Measurements from ENCODE around the gene SYCP3. TPM values are rescaled to one million over a fixed set of nuclear protein-coding genes. Genes with fewer than 3 reads are reported as not detected.

The SYCP3 gene
- total and polyA plus RNA-seq, 2 of the 13 experiments (the other 11 are each of a cell fraction or from before 2014, with no cell fraction given): not detected

DNA sequence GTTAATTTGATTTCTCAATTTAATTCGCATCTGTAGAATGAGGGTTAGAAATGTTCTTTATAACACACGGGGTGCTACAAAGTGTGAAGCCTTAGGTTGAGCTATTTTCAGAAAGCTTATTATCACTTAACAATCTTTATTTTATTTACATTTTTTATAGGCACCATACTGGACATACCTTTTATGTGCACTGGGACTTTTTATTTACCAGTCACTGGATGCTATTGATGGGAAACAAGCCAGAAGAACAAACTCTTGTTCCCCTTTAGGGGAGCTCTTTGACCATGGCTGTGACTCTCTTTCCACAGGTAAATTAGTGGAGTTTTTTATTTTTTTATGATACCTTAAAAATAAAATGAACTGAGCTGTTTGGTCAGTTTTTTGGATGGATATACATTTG lies 25.3 kb downstream of the SYCP3 start (continued):
- TF ChIP-seq, protein P1, sequence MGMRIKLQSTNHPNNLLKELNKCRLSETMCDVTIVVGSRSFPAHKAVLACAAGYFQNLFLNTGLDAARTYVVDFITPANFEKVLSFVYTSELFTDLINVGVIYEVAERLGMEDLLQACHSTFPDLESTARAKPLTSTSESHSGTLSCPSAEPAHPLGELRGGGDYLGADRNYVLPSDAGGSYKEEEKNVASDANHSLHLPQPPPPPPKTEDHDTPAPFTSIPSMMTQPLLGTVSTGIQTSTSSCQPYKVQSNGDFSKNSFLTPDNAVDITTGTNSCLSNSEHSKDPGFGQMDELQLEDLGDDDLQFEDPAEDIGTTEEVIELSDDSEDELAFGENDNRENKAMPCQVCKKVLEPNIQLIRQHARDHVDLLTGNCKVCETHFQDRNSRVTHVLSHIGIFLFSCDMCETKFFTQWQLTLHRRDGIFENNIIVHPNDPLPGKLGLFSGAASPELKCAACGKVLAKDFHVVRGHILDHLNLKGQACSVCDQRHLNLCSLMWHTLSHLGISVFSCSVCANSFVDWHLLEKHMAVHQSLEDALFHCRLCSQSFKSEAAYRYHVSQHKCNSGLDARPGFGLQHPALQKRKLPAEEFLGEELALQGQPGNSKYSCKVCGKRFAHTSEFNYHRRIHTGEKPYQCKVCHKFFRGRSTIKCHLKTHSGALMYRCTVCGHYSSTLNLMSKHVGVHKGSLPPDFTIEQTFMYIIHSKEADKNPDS (CRISPR knock-in tag; IDR thresholded peaks at IDR 0.05): no peak
- TF ChIP-seq DMAP1 (CRISPR knock-in tag; IDR thresholded peaks at IDR 0.05): no peak
- no peak for TF ChIP-seq RNF2 (conservative IDR thresholded peaks at IDR 0.05; ENCODE audit: low read depth)
- no peak for TF ChIP-seq ZNF263 (CRISPR knock-in tag; IDR thresholded peaks at IDR 0.05)

- peaks cover 10% of the 10 kb centered on the region for H4K20me1 ChIP-seq (ENCODE audit: insufficient read depth, low read length)
- peaks cover 3 to 26% of the 10 kb centered on the region in 2 experiments for H3K36me3 ChIP-seq (replicated peaks in 1 of 2; ENCODE audit: control insufficient read depth in 1 of 2, insufficient read depth in 2 of 2, low read length in 2 of 2)
- intact Hi-C loops (cut with micrococcal nuclease; ENCODE audit: unreplicated experiment): loop anchor here (2.0 to 5.0 kb wide), 4 partner anchors 14 to 142 kb away; no protein-coding TSS in a partner anchor
- in situ Hi-C loops (cut with HindIII; ENCODE audit: extremely low pct_ligation_motif_present, low pct_unique_long_range_greater_than_20kb): no loop called here
- H3K79me2 ChIP-seq (ENCODE audit: insufficient read depth, low read length): peaks cover 99% of the 10 kb centered on the region
- peaks cover 62% of the 10 kb centered on the region for H3K4me1 ChIP-seq (ENCODE audit: insufficient read depth, low read length)
- peak overlapping the region; percentile 70 for H3K27ac ChIP-seq (ENCODE audit: extremely low read length, insufficient read depth, low read length)
- H3K27me3 ChIP-seq (ENCODE audit: control insufficient read depth in 1 of 2, insufficient read depth in 2 of 2, low read length in 2 of 2): no peaks in the 10 kb centered on the region; a peak in 1 of 5 replicates
- 2% methylated on average over 5 of the region's 5 CpGs for WGBS (ENCODE audit: low lambda C conversion rate)
- H3K4me2 ChIP-seq (ENCODE audit: low read depth, low read length): peak overlapping the region; percentile 86
- POLR2A ChIA-PET: interaction anchor here (0.8 to 2.1 kb wide), 4 partner anchors 15 to 114 kb away, joined by 3 to 20 read pairs (median 3); partner anchors contain the start of gene CHPT1
- CTCF ChIA-PET (ENCODE audit: low intra/inter-chr PET ratio, low total read pairs): no interaction called here
- H3K9me3 ChIP-seq (ENCODE audit: low read length): no peaks in the 10 kb centered on the region
- H3K4me3 ChIP-seq (replicated peaks in 1 of 3; ENCODE audit: insufficient read depth in 1 of 3, low read depth in 2 of 3, low read length in 3 of 3): peak overlapping the region; percentile 25 to 51 (median 35)
- FAIRE-seq (peak; percentile 92), ATAC-seq (peak; percentile 97), DNase-seq (ENCODE audit: low spot score) (peak; percentile 85)
- no peak overlapping the region for H2AFZ ChIP-seq (ENCODE audit: low read length)
- peak overlapping the region; percentile 48 for H3K9ac ChIP-seq (ENCODE audit: insufficient read depth, low read depth, low read length)
- no TSS peak for BruUV-seq (replicated peaks)
- no peak for TF ChIP-seq NFIB (CRISPR knock-in tag; IDR thresholded peaks at IDR 0.05; ENCODE audit: borderline replicate concordance)
- TF ChIP-seq ZNF230 (CRISPR knock-in tag; IDR thresholded peaks at IDR 0.05): no peak
- TF ChIP-seq MAZ (IDR thresholded peaks at IDR 0.05; ENCODE audit: borderline replicate concordance, low read depth, low read length): no peak
- TF ChIP-seq MAZ (CRISPR knock-in tag; IDR thresholded peaks at IDR 0.05; ENCODE audit: low read depth): no peak
- TF ChIP-seq HOXD1 (CRISPR knock-in tag; IDR thresholded peaks at IDR 0.05): no peak
- TF ChIP-seq, protein P2, sequence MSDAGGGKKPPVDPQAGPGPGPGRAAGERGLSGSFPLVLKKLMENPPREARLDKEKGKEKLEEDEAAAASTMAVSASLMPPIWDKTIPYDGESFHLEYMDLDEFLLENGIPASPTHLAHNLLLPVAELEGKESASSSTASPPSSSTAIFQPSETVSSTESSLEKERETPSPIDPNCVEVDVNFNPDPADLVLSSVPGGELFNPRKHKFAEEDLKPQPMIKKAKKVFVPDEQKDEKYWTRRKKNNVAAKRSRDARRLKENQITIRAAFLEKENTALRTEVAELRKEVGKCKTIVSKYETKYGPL (CRISPR knock-in tag; IDR thresholded peaks at IDR 0.05): no peak
- TF ChIP-seq NFYB (CRISPR knock-in tag; IDR thresholded peaks at IDR 0.05): no peak
- TF ChIP-seq CBFB (CRISPR knock-in tag; IDR thresholded peaks at IDR 0.05): no peak
- TF ChIP-seq ZFP41 (CRISPR knock-in tag; IDR thresholded peaks at IDR 0.05; ENCODE audit: borderline replicate concordance): no peak
- TF ChIP-seq ZNF598 (CRISPR knock-in tag; IDR thresholded peaks at IDR 0.05; ENCODE audit: borderline replicate concordance): no peak
- TF ChIP-seq TMF1 (CRISPR knock-in tag; IDR thresholded peaks at IDR 0.05; ENCODE audit: low read depth): no peak
- TF ChIP-seq SSRP1 (CRISPR knock-in tag; IDR thresholded peaks at IDR 0.05): no peak
- TF ChIP-seq RBAK (CRISPR knock-in tag; IDR thresholded peaks at IDR 0.05): no peak
- no peak for TF ChIP-seq AHR (CRISPR knock-in tag; IDR thresholded peaks at IDR 0.05)
- TF ChIP-seq NFE2L1 (CRISPR knock-in tag; IDR thresholded peaks at IDR 0.05; ENCODE audit: borderline replicate concordance): no peak
- TF ChIP-seq ARNT2 (CRISPR knock-in tag; IDR thresholded peaks at IDR 0.05; ENCODE audit: low read depth): no peak
- TF ChIP-seq SNAPC5 (CRISPR knock-in tag; IDR thresholded peaks at IDR 0.05; ENCODE audit: borderline replicate concordance): no peak
- no peak for TF ChIP-seq ZNF33A (CRISPR knock-in tag; IDR thresholded peaks at IDR 0.05; ENCODE audit: borderline replicate concordance)
Measured at GRCh38 chr12:101713059-101713682, 26.1 kb downstream of the SYCP3 start.
